ENCODE results near the gene ODF4. TPM values are rescaled to one million over a fixed set of nuclear protein-coding genes. Genes with fewer than 3 reads are reported as not detected.

ODF4 gene
- total RNA-seq, 1 experiment from 2014 or later, result not detected

DNA sequence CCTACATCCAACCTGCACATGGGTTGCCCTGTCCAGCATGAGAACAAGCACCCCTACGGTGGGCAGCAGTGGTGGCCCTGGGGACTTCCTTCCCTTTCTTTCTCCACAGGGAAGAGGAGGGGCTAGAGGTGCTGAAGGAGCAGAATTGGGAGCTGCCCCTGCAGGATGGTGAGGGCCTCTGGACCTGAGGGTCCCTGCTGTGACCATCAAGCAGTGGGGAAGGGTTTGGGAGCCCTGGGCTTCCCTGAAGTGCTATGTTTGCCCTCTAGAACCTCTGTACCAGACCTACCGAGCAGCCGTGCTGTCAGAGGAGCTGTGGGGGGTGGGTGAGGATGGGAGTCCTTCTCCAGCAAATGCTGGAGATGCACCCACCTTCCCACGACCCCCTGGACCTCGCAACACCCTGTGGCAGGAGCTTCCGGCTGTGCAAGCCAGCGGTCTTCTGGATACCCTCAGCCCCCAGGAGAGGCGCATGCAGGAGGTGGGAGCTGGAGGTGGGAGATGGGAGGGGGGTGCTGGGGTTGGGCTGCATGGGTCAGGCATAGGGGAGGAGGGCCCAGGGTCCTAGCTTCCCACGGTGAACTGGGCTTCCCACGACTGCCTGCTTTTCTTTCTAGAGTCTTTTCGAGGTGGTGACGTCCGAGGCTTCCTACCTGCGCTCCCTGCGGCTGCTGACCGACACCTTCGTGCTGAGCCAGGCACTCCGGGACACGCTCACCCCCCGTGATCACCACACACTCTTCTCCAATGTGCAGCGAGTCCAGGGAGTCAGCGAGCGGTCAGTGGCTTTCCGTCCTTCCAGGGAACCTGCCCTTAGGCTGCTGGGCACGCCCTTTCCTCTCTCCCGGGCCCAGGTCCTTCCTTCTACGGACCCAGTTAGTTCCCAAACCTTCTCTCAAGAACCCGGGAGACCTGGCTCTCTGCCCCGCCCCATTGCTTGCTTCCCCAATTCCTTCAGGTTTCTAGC is 24.6 kb upstream of the ODF4 start:
- H3F3A ChIP-seq (ENCODE audit: low read length, unreplicated experiment), result no peaks in the 10 kb centered on the region
- H3K27ac ChIP-seq (ENCODE audit: low read length), result no peak overlapping the region
- DNase-seq, result no peak
- no peaks in the 10 kb centered on the region for H3K9me3 ChIP-seq (ENCODE audit: low read length)
- H3K4me3 ChIP-seq (ENCODE audit: low read length), result no peak overlapping the region
- intact Hi-C loops (cut with micrococcal nuclease), result no loop called here
- CTCF ChIA-PET, result no interaction called here
- no peaks in the 10 kb centered on the region for H3K4me1 ChIP-seq (ENCODE audit: insufficient read depth, low read length)
- POLR2A ChIA-PET (ENCODE audit: unreplicated experiment), result no interaction called here
- no peak overlapping the region for H3K4me2 ChIP-seq (ENCODE audit: low read length)
- peaks cover 20% of the 10 kb centered on the region for H3K27me3 ChIP-seq (ENCODE audit: low read length)
- no peaks in the 10 kb centered on the region for H3K36me3 ChIP-seq (ENCODE audit: low read depth, low read length)
- no TSS peak for BruUV-seq (replicated peaks)
- H3K9me2 ChIP-seq (replicated peaks; ENCODE audit: low read length), result no peaks in the 10 kb centered on the region
- H3K79me2 ChIP-seq (ENCODE audit: low read length), result no peaks in the 10 kb centered on the region
- TF ChIP-seq EZH2phosphoT487 (IDR thresholded peaks at IDR 0.05; ENCODE audit: borderline replicate concordance, low read length) (no peak), EZH2 (IDR thresholded peaks at IDR 0.05; ENCODE audit: low read length, unreplicated experiment) (no peak)
- TF ChIP-seq, protein P1, sequence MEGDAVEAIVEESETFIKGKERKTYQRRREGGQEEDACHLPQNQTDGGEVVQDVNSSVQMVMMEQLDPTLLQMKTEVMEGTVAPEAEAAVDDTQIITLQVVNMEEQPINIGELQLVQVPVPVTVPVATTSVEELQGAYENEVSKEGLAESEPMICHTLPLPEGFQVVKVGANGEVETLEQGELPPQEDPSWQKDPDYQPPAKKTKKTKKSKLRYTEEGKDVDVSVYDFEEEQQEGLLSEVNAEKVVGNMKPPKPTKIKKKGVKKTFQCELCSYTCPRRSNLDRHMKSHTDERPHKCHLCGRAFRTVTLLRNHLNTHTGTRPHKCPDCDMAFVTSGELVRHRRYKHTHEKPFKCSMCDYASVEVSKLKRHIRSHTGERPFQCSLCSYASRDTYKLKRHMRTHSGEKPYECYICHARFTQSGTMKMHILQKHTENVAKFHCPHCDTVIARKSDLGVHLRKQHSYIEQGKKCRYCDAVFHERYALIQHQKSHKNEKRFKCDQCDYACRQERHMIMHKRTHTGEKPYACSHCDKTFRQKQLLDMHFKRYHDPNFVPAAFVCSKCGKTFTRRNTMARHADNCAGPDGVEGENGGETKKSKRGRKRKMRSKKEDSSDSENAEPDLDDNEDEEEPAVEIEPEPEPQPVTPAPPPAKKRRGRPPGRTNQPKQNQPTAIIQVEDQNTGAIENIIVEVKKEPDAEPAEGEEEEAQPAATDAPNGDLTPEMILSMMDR (conservative IDR thresholded peaks at IDR 0.05; ENCODE audit: low read depth, low read length), result no peak
- no peak for ATAC-seq
- no peaks in the 10 kb centered on the region for H4K20me1 ChIP-seq (ENCODE audit: low read length)
- H2AFZ ChIP-seq (ENCODE audit: low read length), result no peak overlapping the region
- no peak overlapping the region for H3K9ac ChIP-seq (ENCODE audit: low read length)

DNA sequence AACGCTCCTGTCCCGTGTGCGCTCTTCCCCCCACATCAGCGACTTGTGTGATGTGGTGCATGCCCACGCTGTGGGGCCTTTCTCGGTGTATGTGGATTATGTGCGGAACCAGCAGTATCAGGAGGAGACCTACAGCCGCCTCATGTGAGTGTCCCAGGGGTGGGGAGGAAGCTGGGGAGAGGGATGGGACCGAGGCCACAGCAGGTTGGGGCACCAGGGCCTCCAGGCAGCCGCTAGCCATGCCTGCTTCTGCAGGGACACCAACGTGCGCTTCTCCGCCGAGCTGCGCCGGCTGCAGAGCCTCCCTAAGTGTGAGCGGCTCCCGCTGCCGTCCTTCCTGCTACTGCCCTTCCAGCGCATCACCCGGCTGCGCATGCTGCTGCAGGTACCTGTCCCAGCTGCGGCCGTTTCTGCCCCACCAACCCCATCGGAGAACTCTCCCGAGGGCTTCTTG is 23.8 kb upstream of the ODF4 start:
- DNase-seq (no peak), ATAC-seq (no peak)
- no TSS peak for BruUV-seq (replicated peaks)
- H3K4me3 ChIP-seq (ENCODE audit: low read length), result no peak overlapping the region
- H3K27me3 ChIP-seq (ENCODE audit: low read length), result peaks cover 20% of the 10 kb centered on the region
- H3K9me3 ChIP-seq (ENCODE audit: low read length), result no peaks in the 10 kb centered on the region
- intact Hi-C loops (cut with micrococcal nuclease), result no loop called here
- ChIA-PET POLR2A (ENCODE audit: unreplicated experiment) (no interaction called here), CTCF (no interaction called here)
- no peaks in the 10 kb centered on the region for H3K9me2 ChIP-seq (replicated peaks; ENCODE audit: low read length)
- H3K9ac ChIP-seq (ENCODE audit: low read length), result no peak overlapping the region
- H3K27ac ChIP-seq (ENCODE audit: low read length), result no peak overlapping the region
- H3K79me2 ChIP-seq (ENCODE audit: low read length), result no peaks in the 10 kb centered on the region
- TF ChIP-seq EZH2phosphoT487 (IDR thresholded peaks at IDR 0.05; ENCODE audit: borderline replicate concordance, low read length), result no peak
- no peak for TF ChIP-seq EZH2 (IDR thresholded peaks at IDR 0.05; ENCODE audit: low read length, unreplicated experiment)
- TF ChIP-seq, protein P1 (conservative IDR thresholded peaks at IDR 0.05; ENCODE audit: low read depth, low read length), result no peak
- no peaks in the 10 kb centered on the region for H3F3A ChIP-seq (ENCODE audit: low read length, unreplicated experiment)
- H2AFZ ChIP-seq (ENCODE audit: low read length), result no peak overlapping the region
- no peaks in the 10 kb centered on the region for H4K20me1 ChIP-seq (ENCODE audit: low read length)
- H3K4me2 ChIP-seq (ENCODE audit: low read length), result no peak overlapping the region
- no peaks in the 10 kb centered on the region for H3K4me1 ChIP-seq (ENCODE audit: insufficient read depth, low read length)
- H3K36me3 ChIP-seq (ENCODE audit: low read depth, low read length), result no peaks in the 10 kb centered on the region
